ENCODE measurements around the gene NEMP1.
"Not testable (repeated sequence)": the region's sequence is repeated elsewhere in the genome, so short reads cannot be mapped to it uniquely, and the experiment has no call there.

NEMP1 gene

DNA sequence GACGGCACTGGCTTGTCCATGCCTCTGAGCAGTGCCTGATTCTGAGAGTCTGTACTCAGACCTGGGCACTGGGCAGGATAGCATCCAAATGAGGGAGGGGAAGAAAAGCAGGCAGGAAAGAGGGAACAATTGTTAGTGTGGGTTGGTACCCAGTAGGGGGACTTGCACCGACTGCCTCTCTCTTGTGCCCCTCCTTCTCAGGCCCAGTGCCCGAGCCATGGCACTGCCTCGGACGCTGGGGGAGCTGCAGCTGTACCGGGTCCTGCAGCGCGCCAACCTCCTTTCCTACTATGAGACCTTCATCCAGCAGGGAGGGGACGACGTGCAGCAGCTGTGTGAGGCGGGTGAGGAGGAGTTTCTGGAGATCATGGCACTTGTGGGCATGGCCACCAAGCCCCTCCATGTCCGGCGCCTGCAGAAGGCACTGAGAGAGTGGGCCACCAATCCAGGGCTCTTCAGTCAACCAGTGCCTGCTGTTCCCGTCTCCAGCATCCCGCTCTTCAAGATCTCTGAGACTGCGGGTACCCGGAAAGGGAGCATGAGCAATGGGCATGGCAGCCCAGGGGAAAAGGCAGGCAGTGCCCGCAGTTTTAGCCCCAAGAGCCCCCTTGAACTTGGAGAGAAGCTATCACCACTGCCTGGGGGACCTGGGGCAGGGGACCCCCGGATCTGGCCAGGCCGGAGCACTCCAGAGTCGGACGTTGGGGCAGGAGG lies 12.5 kb upstream of the NEMP1 start:
- DNase-seq: no peak

DNA sequence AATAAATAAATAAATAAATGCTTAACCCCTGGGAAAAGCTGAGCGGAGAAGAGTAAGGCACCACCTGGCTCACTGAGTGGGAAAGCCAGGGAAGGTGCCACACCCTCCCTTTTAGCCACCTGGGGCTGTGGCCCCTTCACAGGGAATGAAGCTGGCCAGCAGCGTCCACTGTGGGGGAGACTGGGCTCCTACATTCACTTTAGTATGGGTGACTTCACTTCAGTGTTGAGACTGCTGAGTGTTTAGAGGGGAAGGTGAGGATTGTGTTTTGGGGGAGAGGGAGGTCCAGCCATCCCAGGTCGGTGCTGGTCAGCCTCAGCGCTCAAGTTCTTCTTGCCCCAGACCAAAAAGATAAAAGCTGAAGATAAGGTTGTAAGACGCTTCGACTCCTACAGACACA lies 11.9 kb upstream of the NEMP1 start:
- no peak for DNase-seq

GRCh38 chr12:57089271-57090245 lies 11.0 kb upstream of the NEMP1 start:
- DNase-seq: peak; percentile 84

- peak; percentile 96 for DNase-seq
Observed at GRCh38 chr12:57088354-57089270, 10.0 kb upstream of the NEMP1 start, which contains the start of gene NAB2. Gene NAB2 (plus strand): TSS chr12:57089114. CDS start chr12:57089272, 158 bp downstream.

- peak; percentile 98 for DNase-seq
Observed at GRCh38 chr12:57087691-57088353, 9.2 kb upstream of the NEMP1 start.

DNA sequence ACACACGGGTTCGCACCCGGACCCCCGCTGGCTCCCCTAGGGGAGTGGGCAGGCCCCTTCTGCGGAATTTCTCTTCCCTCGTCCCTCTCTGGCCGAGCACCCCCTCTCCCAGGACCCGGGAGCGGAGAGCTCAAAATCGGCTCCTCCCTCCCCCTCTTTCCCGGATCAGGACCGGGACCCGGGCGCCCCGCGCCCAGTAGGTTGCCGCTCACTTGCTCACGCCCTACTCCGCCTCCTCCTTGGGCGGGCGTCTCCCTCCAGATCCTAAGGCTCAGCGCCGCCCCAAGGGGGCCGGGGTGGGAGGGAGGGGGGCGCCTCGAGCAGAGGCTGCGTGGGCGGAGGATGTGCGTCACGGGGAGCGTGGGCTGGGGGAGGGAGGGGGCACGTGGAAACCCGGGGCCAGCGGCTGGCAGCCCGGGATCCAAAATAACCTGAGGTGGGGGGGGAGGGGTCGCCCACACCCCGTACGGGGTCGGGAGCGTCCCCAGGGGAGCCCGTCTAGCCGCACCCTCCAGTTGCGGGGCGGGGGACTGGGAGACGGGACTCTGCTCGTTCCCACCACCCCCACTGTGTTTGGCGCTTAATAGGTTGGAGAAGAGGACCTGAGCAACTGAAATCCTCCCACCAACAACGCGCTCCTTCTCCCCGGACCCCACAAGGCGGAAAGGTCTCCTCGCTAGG lies 8.6 kb upstream of the NEMP1 start:
- peak; percentile 93 for DNase-seq

GRCh38 chr12:57086493-57087009 lies 8.0 kb upstream of the NEMP1 start:
- peak; percentile 81 for DNase-seq

GRCh38 chr12:57085999-57086492 lies 7.5 kb upstream of the NEMP1 start:
- peak; percentile 53 for DNase-seq

GRCh38 chr12:57080855-57081254 lies 2.3 kb upstream of the NEMP1 start:
- no peak for DNase-seq

- no peak for DNase-seq
Observed at GRCh38 chr12:57079821-57080220, 1.2 kb upstream of the NEMP1 start.

GRCh38 chr12:57073566-57074450 lies 4.8 kb downstream of the NEMP1 start:
- not testable (repeated sequence) for DNase-seq

- peak; percentile 54 for DNase-seq
Observed at GRCh38 chr12:57072661-57073060, 5.9 kb downstream of the NEMP1 start.

DNA sequence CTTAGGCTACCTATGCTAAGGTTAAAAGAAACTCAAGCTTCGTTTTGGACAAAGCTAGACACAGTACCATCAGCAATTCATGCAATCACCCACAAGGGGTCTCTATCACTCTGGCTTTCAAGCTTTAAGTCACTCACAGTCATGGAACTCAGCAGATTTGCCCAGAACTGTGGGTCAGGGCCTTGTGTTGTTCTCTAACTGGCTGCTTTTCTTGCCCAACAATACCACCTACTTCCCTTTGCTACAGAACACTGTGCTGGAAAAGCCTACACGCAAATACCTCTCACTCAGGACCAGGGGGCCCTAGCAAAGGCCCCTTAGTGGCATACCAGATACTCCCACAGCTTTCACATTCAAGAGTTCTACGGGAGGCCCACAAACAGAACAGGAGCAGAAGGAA lies 9.1 kb downstream of the NEMP1 start:
- peak; percentile 79 for DNase-seq

DNA sequence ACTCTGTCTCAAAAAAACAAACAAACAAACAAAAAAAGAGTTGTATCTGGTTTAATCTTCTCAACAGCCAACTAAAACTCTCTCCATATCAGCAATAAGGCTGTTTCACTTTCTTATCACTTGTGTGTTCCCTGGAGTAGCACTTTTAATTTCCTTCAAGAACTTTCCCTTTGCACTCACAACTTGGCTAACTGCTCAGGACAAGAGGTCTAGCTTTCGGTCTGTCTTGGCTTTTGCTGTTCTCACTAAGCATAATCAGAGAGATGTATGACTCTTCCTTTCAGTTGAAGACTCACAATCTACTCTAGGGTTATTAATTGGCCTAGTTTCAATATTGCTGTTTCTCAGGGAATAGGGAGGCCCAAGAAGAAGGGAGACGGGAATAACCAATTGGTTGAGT lies 12.3 kb downstream of the NEMP1 start:
- no peak for DNase-seq

DNA sequence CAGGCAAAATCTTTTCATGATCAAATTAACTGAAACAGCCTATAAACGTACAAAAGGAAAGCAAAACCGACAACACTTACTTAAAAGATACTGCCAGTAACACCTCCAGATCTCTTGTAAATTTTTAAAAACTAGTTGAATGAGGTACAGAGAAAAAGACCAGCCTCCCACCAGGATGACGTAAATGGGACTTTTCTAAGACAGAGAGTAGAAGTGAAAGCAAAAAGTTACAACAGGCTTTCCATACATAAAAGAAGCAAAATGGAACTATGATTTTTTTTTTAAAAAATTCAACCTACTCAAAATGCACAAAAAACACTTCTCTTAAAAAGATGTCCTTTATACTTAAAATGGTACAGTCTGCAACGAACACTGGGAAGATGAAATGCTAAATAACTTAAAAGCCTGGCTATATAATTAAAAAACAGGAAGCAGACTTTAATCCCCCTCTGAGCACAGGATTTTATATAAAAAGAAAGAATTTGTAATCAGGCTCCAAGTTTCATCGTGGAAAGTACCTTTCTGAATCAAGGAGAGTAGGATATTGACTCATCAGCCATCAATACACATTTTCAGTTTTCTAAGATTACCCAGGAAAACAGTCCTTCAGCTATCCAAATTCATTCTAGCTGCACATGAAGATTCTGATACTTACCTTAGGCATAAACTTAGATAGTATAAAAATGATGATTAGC lies 14.5 kb downstream of the NEMP1 start:
- DNase-seq: no peak

GRCh38 chr12:57058454-57058853 lies 20.1 kb downstream of the NEMP1 start:
- DNase-seq: no peak

- DNase-seq: no peak
Observed at GRCh38 chr12:57057067-57057751, 21.4 kb downstream of the NEMP1 start.

DNA sequence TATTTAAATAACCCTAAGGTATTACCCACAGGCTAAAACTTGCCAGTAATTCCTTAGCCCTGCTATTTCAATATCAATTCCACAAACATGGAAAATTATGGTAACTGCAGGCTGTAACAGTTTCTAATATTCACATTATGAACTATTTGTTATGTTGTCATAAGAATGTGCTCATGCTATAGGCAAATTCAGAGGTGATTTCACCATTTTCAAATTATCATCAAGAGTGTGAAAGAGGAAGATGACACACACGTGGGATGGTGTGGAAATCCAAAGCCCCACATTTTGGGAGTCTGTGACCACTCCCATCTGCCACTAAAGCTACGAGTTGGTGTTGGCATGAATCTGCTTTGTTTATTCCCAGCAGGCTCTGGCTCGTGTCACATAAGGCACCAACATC lies 22.8 kb downstream of the NEMP1 start:
- no peak for DNase-seq

DNA sequence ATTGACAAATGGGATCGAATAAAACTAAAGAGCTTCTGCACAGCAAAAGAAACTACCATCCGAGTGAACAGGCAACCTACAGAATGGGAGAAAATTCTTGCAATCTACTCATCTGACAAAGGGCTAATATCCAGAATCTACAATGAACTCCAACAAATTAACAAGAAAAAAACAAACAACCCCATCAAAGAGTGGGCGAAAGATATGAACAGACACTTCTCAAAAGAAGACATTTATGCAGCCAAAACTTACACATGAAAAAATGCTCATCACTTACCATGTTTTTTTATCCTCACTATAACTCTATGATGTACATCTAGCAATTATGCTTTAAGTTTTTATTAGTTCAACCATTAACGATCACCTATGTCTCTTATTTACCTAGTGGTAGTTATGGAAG lies 24.7 kb downstream of the NEMP1 start:
- DNase-seq: not testable (repeated sequence)
